Activated naive CD8-positive, alpha-beta T cell treated with anti-CD3 and anti-CD28 coated beads, Interleukin-2, amount 50 U/mL, for 24 hours (primary cell): ENCODE data around the gene IRF8.
"Not testable (repeated sequence)": the region's sequence is repeated elsewhere in the genome, so short reads cannot be mapped to it uniquely, and the experiment has no call there.

Experiments used
- ATAC-seq: fragments of 150-1000 bp; cut with Tn5 transposase; one replicate; pipeline ENCODE4 v1.10.0; 2021
- DNase-seq: peaks from one replicate; pipeline ENCODE4 v3.0.0; 2021
- H3K27ac Mint-ChIP-seq: one replicate; pipeline ENCODE4 v1.8.0; 2021; ENCODE audit warnings: mild to moderate bottlenecking, mixed read lengths
- H3K27me3 Mint-ChIP-seq: one replicate; pipeline ENCODE4 v1.8.0; 2021; ENCODE audit warnings: mixed read lengths
- H3K36me3 Mint-ChIP-seq: one replicate; pipeline ENCODE4 v1.8.0; 2021; ENCODE audit warnings: low read depth, mixed read lengths
- H3K4me1 Mint-ChIP-seq: one replicate; pipeline ENCODE4 v1.8.0; 2021; ENCODE audit warnings: mixed read lengths
- H3K4me3 Mint-ChIP-seq: one replicate; pipeline ENCODE4 v1.8.0; 2021; ENCODE audit warnings: mild to moderate bottlenecking, moderate library complexity, mixed read lengths
- H3K9me3 Mint-ChIP-seq: one replicate; pipeline ENCODE4 v1.8.0; 2021; ENCODE audit warnings: mixed read lengths

IRF8 gene

DNA sequence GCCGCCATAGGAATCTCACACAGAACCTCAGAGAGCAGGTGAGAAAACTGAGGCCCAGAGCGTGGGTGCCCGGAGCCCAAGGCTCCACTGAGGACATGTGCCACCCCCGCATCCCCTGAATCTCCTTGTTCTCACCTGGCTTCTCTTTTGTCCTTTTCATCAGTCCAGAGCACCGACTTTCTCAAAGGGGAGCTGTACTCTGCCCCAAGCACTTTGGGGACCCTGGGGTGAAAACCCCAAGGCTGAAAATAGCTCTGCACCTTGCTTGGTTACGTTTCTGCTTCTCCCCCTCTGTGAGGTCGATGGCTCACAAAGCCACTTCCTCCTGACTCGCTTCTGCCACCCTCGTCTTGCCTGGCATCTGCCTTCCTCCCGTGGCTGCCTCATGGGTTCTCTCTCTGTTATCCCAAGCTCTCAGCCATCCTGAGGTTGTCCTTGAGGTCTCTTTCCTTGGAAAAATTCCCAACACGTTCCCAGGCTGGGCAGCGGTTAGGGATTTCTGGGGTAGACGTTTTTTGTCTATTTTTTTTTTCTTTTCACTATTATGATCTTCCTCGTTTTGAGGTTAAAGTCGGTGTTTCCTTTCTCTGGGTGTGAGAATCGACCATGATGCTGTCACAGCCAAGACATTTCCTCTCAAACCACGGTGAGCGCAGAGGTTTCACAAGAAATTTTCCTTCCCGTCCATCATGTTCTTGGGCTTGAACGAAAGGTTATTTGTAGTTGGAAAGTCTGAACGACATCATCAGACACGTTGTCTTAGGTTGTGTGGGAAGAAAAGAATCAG, 37.2 kb downstream of the IRF8 start:
- Mint-ChIP-seq H3K27me3 (no peaks in the 10 kb centered on the region), H3K9me3 (peaks cover 11% of the 10 kb centered on the region), H3K4me1 (peaks cover 87% of the 10 kb centered on the region), H3K36me3 (peaks cover 25% of the 10 kb centered on the region), H3K4me3 (peak overlapping the region; percentile 57), H3K27ac (peak overlapping the region; percentile 95)
- DNase-seq (peak; percentile 81), ATAC-seq (peak; percentile 87)

DNA sequence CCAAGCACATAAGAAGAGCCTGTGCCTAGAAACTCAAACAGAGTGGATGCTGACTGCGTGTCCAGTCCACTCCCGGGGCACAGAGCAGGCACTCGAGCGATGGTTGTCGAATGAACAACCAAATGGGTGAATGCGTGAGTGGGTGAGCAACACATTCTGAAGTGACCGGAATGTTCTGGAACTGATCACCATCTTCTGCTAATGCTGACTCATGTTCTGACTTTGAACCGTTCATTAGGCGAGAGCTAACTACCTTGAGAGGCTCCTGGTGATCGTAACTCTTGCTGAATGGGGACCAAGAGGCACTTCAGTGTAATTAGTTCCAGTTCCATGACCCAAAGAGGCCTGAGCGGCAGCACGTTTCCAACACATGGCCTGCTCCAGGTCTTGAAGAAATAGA, 37.9 kb downstream of the IRF8 start:
- Mint-ChIP-seq H3K9me3 (peaks cover 11% of the 10 kb centered on the region), H3K4me3 (peak overlapping the region; percentile 57), H3K27me3 (no peaks in the 10 kb centered on the region), H3K27ac (peak overlapping the region; percentile 95), H3K4me1 (peaks cover 86% of the 10 kb centered on the region), H3K36me3 (peaks cover 29% of the 10 kb centered on the region)
- peak; percentile 52 for DNase-seq
- no peak for ATAC-seq

DNA sequence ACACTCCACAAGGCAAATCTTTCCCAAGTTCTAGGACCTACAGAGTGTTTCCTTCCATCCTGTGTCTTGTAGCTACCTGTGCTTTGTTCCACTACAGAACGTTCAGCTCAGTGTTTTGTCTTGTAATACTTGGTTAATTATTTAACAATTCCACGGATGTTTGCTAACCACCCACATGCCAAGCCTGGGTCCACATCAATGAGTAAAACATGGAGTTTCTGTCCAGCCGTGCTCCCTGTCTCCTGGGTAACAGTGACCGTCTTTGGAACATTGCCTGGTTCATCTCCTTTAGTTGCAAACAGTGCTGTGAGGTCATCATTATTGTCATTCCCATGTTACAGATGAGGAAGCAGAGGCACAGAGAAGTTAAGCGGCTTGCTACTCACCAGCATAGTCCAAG, 41.3 kb downstream of the IRF8 start:
- DNase-seq (no peak), ATAC-seq (no peak)
- H3K4me1 Mint-ChIP-seq: peaks cover 85% of the 10 kb centered on the region
- peak overlapping the region; percentile 34 for H3K27ac Mint-ChIP-seq
- no peaks in the 10 kb centered on the region for H3K27me3 Mint-ChIP-seq
- peaks cover 11% of the 10 kb centered on the region for H3K9me3 Mint-ChIP-seq
- H3K4me3 Mint-ChIP-seq: no peak overlapping the region
- H3K36me3 Mint-ChIP-seq: peaks cover 28% of the 10 kb centered on the region

DNA sequence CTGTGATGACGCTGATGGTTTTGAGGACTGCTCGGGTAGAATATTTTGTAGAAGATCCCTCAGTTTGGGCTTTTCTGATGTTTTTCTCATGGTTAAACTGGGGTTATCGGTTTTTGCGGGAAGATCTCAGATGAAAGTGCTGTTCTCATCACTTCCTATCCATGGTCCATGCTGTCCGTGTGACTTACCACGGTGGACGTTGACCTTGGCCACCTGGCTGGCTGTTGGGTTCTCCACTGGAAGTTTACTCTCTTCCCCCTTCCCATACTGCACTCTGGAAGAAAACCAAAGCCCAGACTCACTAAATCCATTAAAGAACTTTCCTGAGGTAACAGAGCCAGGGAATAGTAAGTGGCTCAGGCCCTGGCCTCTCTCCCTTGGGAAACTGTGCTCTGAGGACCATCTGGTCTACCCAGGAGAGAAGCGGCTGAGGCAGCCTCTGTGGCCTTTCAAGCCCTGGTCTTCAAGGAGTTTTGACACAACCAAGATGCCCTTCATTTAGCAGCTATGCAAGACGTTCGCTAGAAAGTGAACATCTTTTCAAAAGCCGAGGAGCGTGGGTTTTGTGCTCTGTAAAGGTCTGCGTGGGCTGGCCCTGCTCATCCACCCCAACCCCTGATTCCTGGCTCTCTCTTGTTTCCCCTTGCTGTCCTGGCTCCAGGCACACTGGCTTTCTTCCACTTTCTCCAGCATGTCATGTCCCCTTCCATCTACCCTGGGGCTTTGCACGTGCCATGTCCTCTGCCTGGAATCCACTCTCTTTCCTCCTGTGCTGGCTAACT, 43.1 kb downstream of the IRF8 start:
- Mint-ChIP-seq H3K4me3 (no peak overlapping the region), H3K9me3 (peaks cover 4% of the 10 kb centered on the region), H3K36me3 (peaks cover 30% of the 10 kb centered on the region), H3K4me1 (peaks cover 85% of the 10 kb centered on the region), H3K27ac (peak overlapping the region; percentile 35), H3K27me3 (no peaks in the 10 kb centered on the region)
- ATAC-seq (no peak), DNase-seq (no peak)

DNA sequence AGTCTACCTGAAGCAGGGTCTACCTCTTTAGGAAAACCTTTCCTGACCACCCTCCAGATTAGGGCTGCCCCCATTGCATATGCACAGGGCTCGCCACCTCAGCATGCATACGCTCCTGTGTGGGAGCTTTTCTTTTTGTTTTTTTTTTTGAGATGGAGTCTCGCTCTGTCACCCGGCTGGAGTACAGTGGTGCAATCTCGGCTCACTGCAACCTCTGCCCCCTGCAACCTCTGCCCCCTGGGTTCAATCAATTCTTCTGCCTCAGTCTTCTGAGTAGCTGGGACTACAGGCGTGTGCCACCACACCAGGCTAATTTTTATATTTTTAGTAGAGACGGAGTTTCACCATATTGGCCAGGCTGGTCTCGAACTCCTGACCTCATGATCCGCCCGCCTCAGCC, 43.7 kb downstream of the IRF8 start:
- not testable (repeated sequence) for H3K4me3 Mint-ChIP-seq, ATAC-seq, H3K27ac Mint-ChIP-seq, H3K27me3 Mint-ChIP-seq, H3K9me3 Mint-ChIP-seq, DNase-seq
- Mint-ChIP-seq H3K4me1 (peaks cover 85% of the 10 kb centered on the region), H3K36me3 (peaks cover 26% of the 10 kb centered on the region)

DNA sequence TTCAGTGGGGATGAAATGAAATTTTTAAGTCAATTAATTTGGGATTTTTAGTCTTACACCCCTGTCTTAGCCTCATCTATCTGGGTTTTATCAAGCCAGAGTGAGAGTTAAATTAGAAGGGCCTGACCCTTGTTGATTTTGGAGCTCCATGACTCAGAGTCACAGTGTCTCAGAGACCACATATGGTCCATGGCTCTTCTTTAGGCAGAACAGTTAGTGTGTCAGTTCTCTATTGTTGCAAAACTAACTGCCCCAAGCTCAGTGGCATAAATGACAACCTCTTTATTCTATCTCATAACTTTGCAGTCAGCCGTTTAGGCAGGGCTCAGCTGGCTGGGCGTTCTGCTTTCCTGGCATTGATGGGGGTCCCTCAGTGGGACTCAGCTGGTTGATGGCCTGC, 44.7 kb downstream of the IRF8 start:
- ATAC-seq (peak; percentile 50), DNase-seq (no peak)
- Mint-ChIP-seq H3K4me3 (peak overlapping the region; percentile 68), H3K4me1 (peaks cover 86% of the 10 kb centered on the region), H3K27me3 (no peaks in the 10 kb centered on the region), H3K27ac (peak overlapping the region; percentile 96), H3K9me3 (no peaks in the 10 kb centered on the region), H3K36me3 (peaks cover 25% of the 10 kb centered on the region)

DNA sequence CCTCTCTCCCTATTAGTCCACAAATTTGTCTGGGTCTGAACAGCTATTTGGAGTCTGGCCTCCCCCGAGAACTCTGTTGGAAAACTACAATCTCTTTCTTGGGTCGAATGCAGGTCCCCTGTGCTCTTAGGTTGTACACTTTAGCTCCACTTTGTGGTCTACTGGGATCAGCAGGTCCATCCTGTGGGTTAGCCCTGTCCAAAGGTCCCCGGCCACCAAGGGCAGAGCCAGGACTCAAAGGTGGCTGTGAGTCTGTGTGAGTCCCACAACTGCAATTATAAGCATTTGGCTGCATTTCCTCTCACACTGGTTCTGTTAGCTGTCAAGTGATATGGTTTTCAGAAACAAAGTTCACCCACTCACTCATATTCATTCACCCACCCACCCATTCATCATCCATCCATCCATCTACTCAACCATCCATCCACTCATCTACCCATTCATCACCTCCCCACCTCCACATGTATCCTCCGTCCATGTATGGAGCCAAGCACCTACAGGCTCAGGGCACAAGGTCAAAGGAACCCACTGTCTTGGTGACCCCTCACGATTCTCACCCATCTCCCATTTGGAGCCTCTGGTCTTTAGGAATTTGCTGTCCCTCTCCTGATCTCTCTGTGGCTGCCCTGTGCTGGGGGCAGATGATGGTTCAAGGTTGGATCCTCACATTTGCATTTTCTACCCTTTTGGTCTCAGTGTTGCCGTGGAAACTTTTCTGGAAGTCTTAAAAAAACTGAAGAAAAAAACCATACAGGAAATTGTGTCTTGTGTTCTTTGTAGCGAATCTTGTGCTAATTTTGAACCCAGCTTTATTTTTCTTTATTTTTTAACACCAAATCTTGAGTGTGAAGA, 45.8 kb downstream of the IRF8 start:
- H3K27ac Mint-ChIP-seq: peak overlapping the region; percentile 96
- no peaks in the 10 kb centered on the region for H3K27me3 Mint-ChIP-seq
- H3K4me3 Mint-ChIP-seq: peak overlapping the region; percentile 68
- ATAC-seq (peak; percentile 47), DNase-seq (no peak)
- peaks cover 87% of the 10 kb centered on the region for H3K4me1 Mint-ChIP-seq
- H3K9me3 Mint-ChIP-seq: no peaks in the 10 kb centered on the region
- peaks cover 22% of the 10 kb centered on the region for H3K36me3 Mint-ChIP-seq

DNA sequence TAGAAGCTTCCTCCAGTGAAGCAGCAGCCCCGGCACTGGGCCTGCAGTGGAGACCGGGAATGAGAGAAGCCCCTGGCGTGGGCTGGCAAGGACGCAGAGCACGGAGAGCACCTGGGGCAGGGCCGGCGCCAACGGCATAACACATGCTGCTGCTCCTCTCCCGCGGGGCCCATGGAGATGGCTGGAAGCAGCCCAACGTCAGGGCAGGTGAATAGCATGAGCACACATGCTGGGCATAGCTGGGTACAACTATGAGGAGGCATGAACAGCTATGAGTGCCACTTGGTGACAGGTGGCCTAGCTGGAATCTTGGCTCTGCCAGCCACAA, 46.4 kb downstream of the IRF8 start:
- Mint-ChIP-seq H3K36me3 (peaks cover 22% of the 10 kb centered on the region), H3K9me3 (no peaks in the 10 kb centered on the region), H3K4me1 (peaks cover 89% of the 10 kb centered on the region), H3K27me3 (no peaks in the 10 kb centered on the region), H3K4me3 (peak overlapping the region; percentile 68), H3K27ac (peak overlapping the region; percentile 96)
- ATAC-seq: no peak
- no peak for DNase-seq

DNA sequence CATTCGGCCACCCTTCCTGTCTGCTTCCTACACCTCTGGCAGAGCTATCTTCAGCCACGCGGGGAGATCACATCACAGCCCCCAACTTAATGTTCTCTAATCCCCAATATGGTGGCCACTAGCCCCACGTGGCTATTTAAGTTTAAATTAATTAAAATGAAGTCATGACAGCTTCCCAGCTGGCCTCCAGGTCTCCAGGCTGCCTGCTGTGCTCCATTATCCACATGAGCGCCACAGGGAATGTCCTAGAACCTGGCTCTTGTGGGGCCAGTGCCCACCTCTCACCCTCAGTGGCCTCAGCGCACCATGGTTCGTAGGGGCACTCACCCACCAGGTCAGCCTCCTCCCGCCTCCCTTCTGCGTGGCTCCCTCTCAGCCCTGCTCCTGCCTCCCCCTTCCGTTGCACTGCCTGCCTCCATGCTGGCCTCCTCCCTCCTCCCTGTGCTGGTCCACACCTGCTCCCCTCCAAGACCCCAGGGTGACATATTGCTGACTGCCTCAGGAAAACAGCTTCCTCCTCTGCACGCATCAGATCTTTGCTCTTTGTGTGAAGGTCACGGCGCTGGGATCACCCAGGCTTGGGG, 47.7 kb downstream of the IRF8 start:
- ATAC-seq (no peak), DNase-seq (no peak)
- H3K27me3 Mint-ChIP-seq: no peaks in the 10 kb centered on the region
- H3K9me3 Mint-ChIP-seq: no peaks in the 10 kb centered on the region
- peak overlapping the region; percentile 96 for H3K27ac Mint-ChIP-seq
- H3K4me3 Mint-ChIP-seq: peak overlapping the region; percentile 72
- H3K36me3 Mint-ChIP-seq: peaks cover 20% of the 10 kb centered on the region
- H3K4me1 Mint-ChIP-seq: peaks cover 99% of the 10 kb centered on the region

DNA sequence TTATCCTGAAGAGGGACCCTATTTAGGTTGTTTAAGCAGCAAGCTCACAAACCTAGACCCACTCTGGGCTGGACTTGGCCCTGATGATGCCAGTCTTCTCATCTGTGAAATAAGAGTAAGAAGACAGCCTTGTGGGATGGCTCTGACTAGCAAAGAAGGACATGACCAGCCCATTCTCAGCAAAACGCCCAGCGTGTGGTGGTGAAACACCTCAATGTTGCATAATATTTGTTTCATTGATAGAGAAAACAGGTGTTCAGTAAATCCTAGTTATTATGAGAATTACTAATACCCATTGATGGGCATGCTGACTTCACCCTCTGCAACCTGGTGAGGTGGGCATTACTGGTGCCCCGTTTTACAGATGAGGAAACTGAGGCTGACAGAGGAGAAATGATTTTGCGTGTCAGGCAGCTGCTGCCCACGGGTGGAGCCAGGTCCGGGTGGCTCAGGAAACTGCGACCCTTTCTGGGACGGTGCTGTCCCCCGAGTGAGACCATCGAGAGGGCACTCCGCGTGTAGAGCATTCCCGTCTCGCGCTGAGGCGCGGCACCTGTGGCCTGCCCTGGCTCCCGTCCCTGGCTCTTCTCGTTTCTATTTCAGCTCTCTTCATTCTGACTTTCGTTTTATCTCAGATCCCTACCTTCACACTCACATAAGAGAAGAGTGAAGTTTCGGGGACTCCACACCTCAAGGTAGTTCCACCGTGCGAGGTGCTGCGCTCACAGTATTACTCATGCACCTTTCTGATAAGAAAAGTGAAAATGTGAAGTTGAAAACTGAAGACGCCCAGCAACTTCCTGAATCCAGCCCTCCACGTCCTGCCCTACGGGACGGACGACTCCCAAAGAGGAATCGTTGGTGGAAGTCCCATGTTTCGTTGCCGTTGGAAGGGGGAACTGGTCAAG, 48.5 kb downstream of the IRF8 start:
- ATAC-seq: peak; percentile 76
- Mint-ChIP-seq H3K4me1 (peaks cover 92% of the 10 kb centered on the region), H3K27ac (peak overlapping the region; percentile 96), H3K9me3 (no peaks in the 10 kb centered on the region), H3K4me3 (peak overlapping the region; percentile 72), H3K36me3 (peaks cover 15% of the 10 kb centered on the region), H3K27me3 (no peaks in the 10 kb centered on the region)
- peak; percentile 48 for DNase-seq

DNA sequence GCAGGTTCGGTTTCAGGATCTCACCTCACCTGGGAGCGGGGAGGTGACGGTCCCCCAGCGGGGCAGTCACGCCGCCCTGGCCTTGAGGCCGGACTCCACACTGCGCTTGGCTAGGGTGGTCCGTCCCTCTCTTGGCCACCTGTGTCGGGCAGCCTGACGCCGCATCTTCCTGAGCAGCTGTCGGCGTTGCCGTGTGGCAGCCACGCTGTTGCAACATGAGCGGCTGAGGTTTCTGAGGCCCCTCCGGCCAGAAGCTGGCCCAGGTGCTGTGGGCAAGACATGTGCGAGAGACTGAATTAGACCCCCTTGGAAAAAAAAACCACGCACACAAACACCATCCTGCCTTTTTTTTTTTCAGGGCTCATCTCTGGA, 49.2 kb downstream of the IRF8 start:
- ATAC-seq (no peak), DNase-seq (no peak)
- peaks cover 87% of the 10 kb centered on the region for H3K4me1 Mint-ChIP-seq
- no peaks in the 10 kb centered on the region for H3K27me3 Mint-ChIP-seq
- peak overlapping the region; percentile 96 for H3K27ac Mint-ChIP-seq
- H3K36me3 Mint-ChIP-seq: peaks cover 15% of the 10 kb centered on the region
- H3K9me3 Mint-ChIP-seq: no peaks in the 10 kb centered on the region
- peak overlapping the region; percentile 72 for H3K4me3 Mint-ChIP-seq

DNA sequence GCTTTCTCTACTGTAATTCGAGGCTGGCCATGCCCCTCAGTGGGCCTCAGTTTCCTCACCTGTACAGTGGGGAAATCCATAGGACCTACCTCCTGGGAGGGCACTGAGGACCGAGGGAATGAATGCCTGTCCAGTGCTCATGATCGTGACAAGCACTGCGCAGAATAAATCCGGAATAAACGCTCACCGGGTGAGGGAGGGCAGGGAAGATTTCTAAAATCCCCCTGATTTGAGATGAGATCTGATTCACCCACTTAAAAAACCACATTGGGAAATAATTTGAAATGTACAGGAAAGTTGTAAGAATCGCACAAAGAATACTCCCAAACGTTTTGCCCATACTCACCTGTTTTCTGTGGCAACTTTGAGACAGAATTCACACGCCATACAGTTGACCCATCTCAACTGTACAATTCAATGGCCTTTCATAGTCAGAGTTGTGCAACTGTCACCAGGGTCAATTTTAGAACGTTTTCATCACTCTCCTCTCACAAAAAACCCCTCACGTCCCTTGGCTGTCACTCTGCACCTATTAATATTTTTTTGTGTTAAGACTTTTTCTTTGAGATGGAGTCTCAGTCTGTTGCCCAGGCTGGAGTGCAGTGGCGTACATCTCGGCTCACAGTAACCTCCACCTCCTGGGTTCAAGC, 49.8 kb downstream of the IRF8 start:
- Mint-ChIP-seq H3K4me3 (peak overlapping the region; percentile 24), H3K9me3 (no peaks in the 10 kb centered on the region), H3K27me3 (no peaks in the 10 kb centered on the region), H3K36me3 (peaks cover 15% of the 10 kb centered on the region), H3K27ac (peak overlapping the region; percentile 96), H3K4me1 (peaks cover 81% of the 10 kb centered on the region)
- ATAC-seq: no peak
- DNase-seq: no peak
